ENCODE measurements around the gene TMEM42. TPM values are rescaled to one million over a fixed set of nuclear protein-coding genes. Genes with fewer than 3 reads are reported as not detected.

Gene TMEM42
- total RNA-seq, 4 donors from 2014 or later: 10.1 to 18.3 (median 13.8) TPM

DNA sequence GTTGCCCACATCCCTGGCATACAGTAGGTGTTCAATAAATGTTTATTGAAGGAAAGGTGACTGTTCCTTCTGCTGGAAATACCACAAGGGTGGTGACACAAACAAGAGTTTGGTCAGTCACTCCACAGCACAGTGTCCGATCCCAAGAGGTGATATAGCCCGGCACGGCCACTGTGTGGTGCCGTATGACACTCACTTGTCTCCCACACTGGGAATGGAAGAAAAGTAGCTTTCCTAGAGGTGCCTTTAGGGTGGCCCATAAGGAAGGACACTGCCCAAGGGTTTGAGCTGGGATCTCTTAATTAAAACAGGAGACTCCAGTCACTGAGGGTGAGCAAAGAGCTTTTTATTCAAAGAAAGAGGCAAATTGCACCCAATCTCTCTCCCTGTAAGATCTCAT, 53.2 kb downstream of the TMEM42 start:
- intact Hi-C loops (cut with DNase I; ENCODE audit: low total_unique reads): loop anchor here (10.0 kb wide), 2 partner anchors 120 to 380 kb away; no protein-coding TSS in a partner anchor
- no peak for DNase-seq (ENCODE audit: low spot score in 2 of 2)
- 48 to 63% methylated on average over 4 of the region's 4 CpGs for WGBS, 2 donors
- no peak for TF ChIP-seq POLR2A (IDR thresholded peaks at IDR 0.05)
- TF ChIP-seq, protein P1, sequence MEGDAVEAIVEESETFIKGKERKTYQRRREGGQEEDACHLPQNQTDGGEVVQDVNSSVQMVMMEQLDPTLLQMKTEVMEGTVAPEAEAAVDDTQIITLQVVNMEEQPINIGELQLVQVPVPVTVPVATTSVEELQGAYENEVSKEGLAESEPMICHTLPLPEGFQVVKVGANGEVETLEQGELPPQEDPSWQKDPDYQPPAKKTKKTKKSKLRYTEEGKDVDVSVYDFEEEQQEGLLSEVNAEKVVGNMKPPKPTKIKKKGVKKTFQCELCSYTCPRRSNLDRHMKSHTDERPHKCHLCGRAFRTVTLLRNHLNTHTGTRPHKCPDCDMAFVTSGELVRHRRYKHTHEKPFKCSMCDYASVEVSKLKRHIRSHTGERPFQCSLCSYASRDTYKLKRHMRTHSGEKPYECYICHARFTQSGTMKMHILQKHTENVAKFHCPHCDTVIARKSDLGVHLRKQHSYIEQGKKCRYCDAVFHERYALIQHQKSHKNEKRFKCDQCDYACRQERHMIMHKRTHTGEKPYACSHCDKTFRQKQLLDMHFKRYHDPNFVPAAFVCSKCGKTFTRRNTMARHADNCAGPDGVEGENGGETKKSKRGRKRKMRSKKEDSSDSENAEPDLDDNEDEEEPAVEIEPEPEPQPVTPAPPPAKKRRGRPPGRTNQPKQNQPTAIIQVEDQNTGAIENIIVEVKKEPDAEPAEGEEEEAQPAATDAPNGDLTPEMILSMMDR (IDR thresholded peaks at IDR 0.05): no peak
- H3K4me3 ChIP-seq (ENCODE audit: low read depth, poor library complexity, severe bottlenecking): no peak overlapping the region

MicroRNAs within 50 kb of the gene (microRNA counts, 767-probe panel; counts per million panel counts)
- microRNA hsa-miR-564: 0 to 358 counts per million in 2 donors

Other genes starting within 250 kb of the TMEM42 start
- 10 to 100 TPM; 13.2 to 19.4 (median 15.8) TPM for gene ZNF197, start 236.9 kb upstream of the TMEM42 start, total RNA-seq
- gene ZNF35, start 213.2 kb upstream of the TMEM42 start, total RNA-seq: 10 to 100 TPM in 1 of 4 donors, 1 to 10 TPM in 3; 4.1 to 19.0 (median 9.1) TPM
- gene ZNF502, start 149.3 kb upstream of the TMEM42 start, total RNA-seq: 1 to 10 TPM; 2.8 to 7.4 (median 4.6) TPM
- gene ZNF501, start 132.3 kb upstream of the TMEM42 start, total RNA-seq: 1 to 10 TPM; 1.1 to 5.8 (median 3.6) TPM
- 10 to 100 TPM; 20.1 to 22.3 (median 20.8) TPM for gene KIAA1143, start 100.3 kb upstream of the TMEM42 start, total RNA-seq
- gene KIF15, start 100.1 kb upstream of the TMEM42 start, total RNA-seq: 1 to 10 TPM in 3 of 4 donors, under 1 TPM in 1; 0.79 to 3.5 (median 2.4) TPM
- 1 to 10 TPM in 2 of 4 donors, under 1 TPM in 1, not detected in 1; 0.26 to 1.4 (median 1.3) TPM for gene TGM4, start 12.7 kb downstream of the TMEM42 start, total RNA-seq
- 100 to 1,000 TPM; 146 to 177 (median 159) TPM for gene ZDHHC3, start 114.3 kb downstream of the TMEM42 start, total RNA-seq
- gene EXOSC7, start 114.3 kb downstream of the TMEM42 start, total RNA-seq: 100 to 1,000 TPM in 3 of 4 donors, 10 to 100 TPM in 1; 77.4 to 178 (median 133) TPM
- 100 to 1,000 TPM in 1 of 4 donors, 10 to 100 TPM in 3; 15.0 to 113 (median 29.8) TPM for gene CLEC3B, start 164.4 kb downstream of the TMEM42 start, total RNA-seq

All from lower leg skin (tissue), 4 donors.